ENCODE data around the gene GVQW3. TPM values are rescaled to one million over a fixed set of nuclear protein-coding genes. Genes with fewer than 3 reads are reported as not detected.

GVQW3 gene
- total RNA-seq, 4 donors from 2014 or later: 1.8 to 8.1 (median 2.2) TPM

GRCh38 chr11:76456571-76456970 is 75.4 kb downstream of the GVQW3 start:
- H3K27me3 ChIP-seq: no peaks in the 10 kb centered on the region
- no peak overlapping the region for H3K27ac ChIP-seq
- H3K4me3 ChIP-seq: no peak overlapping the region
- DNase-seq (ENCODE audit: low spot score in 2 of 2): no peak
- peaks cover 0 to 48% (median 0%) of the 10 kb centered on the region in 3 donors for H3K36me3 ChIP-seq
- TF ChIP-seq POLR2A (IDR thresholded peaks at IDR 0.05) (no peak), EP300 (IDR thresholded peaks at IDR 0.05) (no peak), CTCF (IDR thresholded peaks at IDR 0.05) (no peak)
- peaks cover 0 to 11% (median 0%) of the 10 kb centered on the region in 4 donors for H3K4me1 ChIP-seq
- H3K9me3 ChIP-seq: no peaks in the 10 kb centered on the region
- WGBS, 2 donors: 60 to 71% methylated on average over 2 of the region's 2 CpGs

Small RNA genes within 50 kb of the gene (small RNA-seq; reads per million reads assigned to genes)
- not detected for gene RF00019

Other genes starting within 250 kb of the GVQW3 start
- 10 to 100 TPM; 14.2 to 65.7 (median 27.5) TPM for gene WNT11, start 174.8 kb upstream of the GVQW3 start, total RNA-seq
- 10 to 100 TPM; 30.4 to 42.6 (median 35.7) TPM for gene THAP12, start 191 bp upstream of the GVQW3 start, total RNA-seq
- 10 to 100 TPM; 33.9 to 47.0 (median 41.5) TPM for gene EMSY, start 63.7 kb downstream of the GVQW3 start, total RNA-seq

All from tibial nerve (tissue), 4 donors.